CD8-positive, alpha-beta memory T cell (primary cell): ENCODE data around the gene CTNS. TPM values are rescaled to one million over a fixed set of nuclear protein-coding genes. Genes with fewer than 3 reads are reported as not detected.
"Not testable (repeated sequence)": the region's sequence is repeated elsewhere in the genome, so short reads cannot be mapped to it uniquely, and the experiment has no call there.

Experiments
- CTCF ChIA-PET: fragments of 350-600 bp; sonication (Branson Sonifier 250); formaldehyde crosslinking; loops from one replicate; lab custom pipeline; 2021; ENCODE audit warnings: antibody characterized with exemption; lab: Charles Lee
- POLR2A ChIA-PET: fragments of 350-600 bp; sonication (Branson Sonifier 250); formaldehyde crosslinking; loops from one replicate; lab custom pipeline; 2021; ENCODE audit warnings: antibody characterized with exemption; lab: Charles Lee
- DNase-seq, 5 donors: peaks; one replicate each; pipeline versions ENCODE4 v3.0.0 to v3.0.0-alpha.2; 2020 to 2022; ENCODE audit warnings: mixed read lengths in 1 of 5
- H3K27ac ChIP-seq: one replicate; pipeline ENCODE4 v1.7.0; 2013; ENCODE audit warnings: low read depth, mild to moderate bottlenecking, low read length, moderate library complexity
- H3K27me3 ChIP-seq: 2 replicates; pipeline ENCODE4 v1.7.0; 2013; ENCODE audit warnings: low read length, mild to moderate bottlenecking; ENCODE audit not compliant: insufficient read depth, poor library complexity, severe bottlenecking
- H3K36me3 ChIP-seq: 2 replicates; pipeline ENCODE4 v1.7.0; 2013; ENCODE audit warnings: mild to moderate bottlenecking, low read length, moderate library complexity; ENCODE audit not compliant: insufficient read depth
- H3K4me1 ChIP-seq: 2 replicates; pipeline ENCODE4 v1.7.0; 2013; ENCODE audit warnings: mild to moderate bottlenecking, low read length, moderate library complexity; ENCODE audit not compliant: insufficient read depth
- H3K4me3 ChIP-seq: 2 replicates; pipeline ENCODE4 v1.7.0; 2013; ENCODE audit warnings: mild to moderate bottlenecking, low read length
- H3K9me3 ChIP-seq: 2 replicates; pipeline ENCODE4 v1.7.0; 2013; ENCODE audit warnings: mild to moderate bottlenecking, low read length
- H3K27ac Mint-ChIP-seq, 8 donors: one replicate each; pipeline ENCODE4 v1.8.0; 2020 to 2021; ENCODE audit warnings: mixed read lengths in 8 of 8, mild to moderate bottlenecking in 6 of 8, inconsistent platforms in 3 of 8, moderate library complexity in 3 of 8
- H3K27me3 Mint-ChIP-seq, 2 donors: one replicate each; pipeline ENCODE4 v1.8.0; 2020 to 2021; ENCODE audit warnings: mixed read lengths in 2 of 2, mild to moderate bottlenecking in 1 of 2, moderate library complexity in 1 of 2
- H3K36me3 Mint-ChIP-seq, 3 donors: one replicate each; pipeline ENCODE4 v1.8.0; 2020 to 2021; ENCODE audit warnings: mixed read lengths in 3 of 3, inconsistent platforms in 1 of 3, mild to moderate bottlenecking in 1 of 3
- H3K4me1 Mint-ChIP-seq, 3 donors: one replicate each; pipeline ENCODE4 v1.8.0; 2020 to 2021; ENCODE audit warnings: mixed read lengths in 3 of 3, inconsistent platforms in 1 of 3, mild to moderate bottlenecking in 1 of 3
- H3K4me3 Mint-ChIP-seq, 7 donors: one replicate each; pipeline ENCODE4 v1.8.0; 2020 to 2021; ENCODE audit warnings: mixed read lengths in 7 of 7, mild to moderate bottlenecking in 6 of 7, moderate library complexity in 4 of 7, inconsistent platforms in 2 of 7
- H3K9me3 Mint-ChIP-seq, 5 donors: one replicate each; pipeline ENCODE4 v1.8.0; 2020 to 2022; ENCODE audit warnings: mixed read lengths in 5 of 5, mild to moderate bottlenecking in 3 of 5, moderate library complexity in 2 of 5, inconsistent platforms in 1 of 5
- polyA plus RNA-seq: library from polyadenylated mRNA; unstranded; fragments of 300-500 nt; fragmentation: Illumina TruSeq; gene quantifications from one replicate; pipeline ENCODE4 v1.2.3, GENCODE V29; 2021
- total RNA-seq, 2 experiments: library from RNA; stranded (reverse); gene quantifications; one replicate each; pipeline ENCODE4 v1.2.3, GENCODE V29; 2021

The CTNS gene
- total and polyA plus RNA-seq, 3 experiments from 2014 or later, result 7.7 to 35.5 (median 33.3) TPM

DNA sequence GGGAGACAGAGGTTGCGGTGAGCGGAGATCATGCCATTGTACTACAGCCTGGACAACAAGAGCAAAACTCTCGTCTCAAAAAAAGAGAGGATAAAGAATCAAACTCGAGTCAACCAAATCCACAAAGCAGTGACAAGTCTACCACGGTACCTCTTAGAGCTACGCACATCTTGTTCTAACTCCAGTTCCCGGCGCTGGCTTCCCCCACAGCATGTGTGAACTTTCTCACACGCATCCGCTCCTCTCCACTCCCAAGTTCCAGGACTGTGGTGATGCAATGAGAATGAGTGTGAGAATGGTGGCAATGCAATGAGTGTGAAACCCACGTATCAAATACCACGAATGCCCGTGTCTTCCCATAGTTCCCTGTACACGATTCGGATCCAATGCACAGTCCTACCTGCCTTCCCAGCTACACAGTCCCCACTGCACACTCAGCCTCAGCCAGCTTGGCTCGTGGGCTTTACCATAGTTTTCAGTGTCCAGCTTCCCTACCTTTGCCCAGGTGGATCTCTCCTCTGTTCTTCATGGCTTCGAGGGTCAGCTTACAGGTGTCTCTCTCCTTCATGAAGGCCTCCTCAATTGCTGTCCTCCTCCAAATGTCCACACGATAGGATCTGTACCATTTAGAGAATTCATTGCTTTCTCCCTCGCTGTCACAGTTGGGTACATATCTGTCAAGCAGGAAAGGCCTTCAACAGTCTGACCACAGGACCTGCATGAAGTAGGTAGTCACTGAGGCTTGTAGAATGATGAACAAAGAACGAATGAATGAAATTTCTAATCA is 68.6 kb downstream of the CTNS start:
- Mint-ChIP-seq H3K27me3 (no peaks in the 10 kb centered on the region), H3K9me3 (peaks cover 0 to 4% (median 0%) of the 10 kb centered on the region in 5 donors), H3K36me3 (peaks cover 0 to 4% (median 4%) of the 10 kb centered on the region in 3 donors), H3K4me3 (peak overlapping the region in 1 of 7 donors; percentile 51), H3K4me1 (peaks cover 8 to 13% (median 12%) of the 10 kb centered on the region in 3 donors), H3K27ac (peak overlapping the region in 4 of 8 donors; percentile 14 to 76 (median 27))
- DNase-seq, result no peak
- Histone ChIP-seq H3K36me3 (no peaks in the 10 kb centered on the region), H3K9me3 (no peaks in the 10 kb centered on the region), H3K27ac (no peak overlapping the region), H3K27me3 (no peaks in the 10 kb centered on the region), H3K4me1 (no peaks in the 10 kb centered on the region), H3K4me3 (no peak overlapping the region)
- CTCF ChIA-PET, result no interaction called here
- POLR2A ChIA-PET, result no interaction called here

GRCh38 chr17:3705718-3705984 is 69.1 kb downstream of the CTNS start:
- H3K36me3 Mint-ChIP-seq, H3K9me3 Mint-ChIP-seq, CTCF ChIA-PET, H3K4me3 Mint-ChIP-seq, POLR2A ChIA-PET, H3K27ac Mint-ChIP-seq, H3K9me3 ChIP-seq, H3K4me1 ChIP-seq, DNase-seq, H3K4me3 ChIP-seq, H3K27me3 Mint-ChIP-seq, H3K27ac ChIP-seq, H3K27me3 ChIP-seq, H3K36me3 ChIP-seq: not testable (repeated sequence)
- H3K4me1 Mint-ChIP-seq, result peaks cover 11 to 16% (median 16%) of the 10 kb centered on the region in 3 donors

DNA sequence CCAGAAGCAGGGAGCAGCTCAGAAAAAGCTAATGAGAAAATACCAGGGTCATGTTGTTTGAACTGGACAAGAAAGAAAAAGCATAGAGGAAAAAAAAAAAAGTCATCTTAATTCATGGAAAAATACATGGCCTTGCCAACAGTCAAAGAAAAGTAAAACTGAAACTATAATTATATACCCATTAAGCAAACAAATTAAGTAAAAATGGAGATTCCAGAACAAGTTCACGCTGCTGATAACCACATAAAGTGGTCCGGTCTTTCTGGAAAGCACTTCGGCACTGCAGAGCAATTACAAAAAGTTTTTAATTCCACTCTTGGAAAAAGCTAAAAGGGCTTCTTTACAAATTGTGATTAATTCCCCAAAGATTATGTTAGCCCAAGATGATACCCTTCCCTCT is 71.8 kb downstream of the CTNS start:
- H3K9me3 Mint-ChIP-seq, result no peaks in the 10 kb centered on the region
- no peak overlapping the region for H3K4me3 Mint-ChIP-seq
- peak overlapping the region in 2 of 8 donors; percentile 47 to 51 for H3K27ac Mint-ChIP-seq
- ChIA-PET CTCF (interaction anchor here (1.0 to 1.5 kb wide), 2 partner anchors 12 to 138 kb away, joined by 3 to 4 read pairs; partner anchors contain the start of genes NCBP3 and P2RX5), POLR2A (no interaction called here)
- no peaks in the 10 kb centered on the region for H3K9me3 ChIP-seq
- H3K27me3 ChIP-seq, result no peaks in the 10 kb centered on the region
- H3K36me3 ChIP-seq, result no peaks in the 10 kb centered on the region
- peaks cover 2 to 10% (median 5%) of the 10 kb centered on the region in 3 donors for H3K36me3 Mint-ChIP-seq
- H3K4me1 ChIP-seq, result peaks cover 29% of the 10 kb centered on the region
- DNase-seq, result no peak
- H3K4me1 Mint-ChIP-seq, result peaks cover 33 to 41% (median 41%) of the 10 kb centered on the region in 3 donors
- H3K27ac ChIP-seq, result no peak overlapping the region
- no peak overlapping the region for H3K4me3 ChIP-seq
- H3K27me3 Mint-ChIP-seq, result no peaks in the 10 kb centered on the region

- peaks cover 39 to 48% (median 44%) of the 10 kb centered on the region in 3 donors for H3K4me1 Mint-ChIP-seq
- peak overlapping the region; percentile 78 to 97 (median 90) for H3K27ac Mint-ChIP-seq
- Histone ChIP-seq H3K27me3 (no peaks in the 10 kb centered on the region), H3K36me3 (peaks cover 10% of the 10 kb centered on the region), H3K4me1 (peaks cover 29% of the 10 kb centered on the region), H3K9me3 (no peaks in the 10 kb centered on the region), H3K27ac (no peak overlapping the region), H3K4me3 (no peak overlapping the region)
- POLR2A ChIA-PET, result interaction anchor here (0.7 to 1.4 kb wide), 9 partner anchors 12 to 432 kb away, joined by 3 to 12 read pairs (median 4); partner anchors contain the start of genes EMC6, HASPIN, P2RX5 and TAX1BP3
- no peaks in the 10 kb centered on the region for H3K9me3 Mint-ChIP-seq
- peak overlapping the region; percentile 29 to 86 (median 68) for H3K4me3 Mint-ChIP-seq
- CTCF ChIA-PET, result interaction anchor here (0.7 to 2.4 kb wide), 10 partner anchors 12 to 135 kb away, joined by 3 to 7 read pairs (median 4); partner anchors contain the start of genes HASPIN, NCBP3 and P2RX5
- H3K36me3 Mint-ChIP-seq, result peaks cover 7 to 25% (median 12%) of the 10 kb centered on the region in 3 donors
- H3K27me3 Mint-ChIP-seq, result no peaks in the 10 kb centered on the region
- DNase-seq, result peak; percentile 35 to 89 (median 83)
These were observed 74.4 kb downstream of the CTNS start for GRCh38 chr17:3710951-3711383.

Other genes with a start within 250 kb of the CTNS start
- gene OR1E1, start 238.3 kb upstream of the CTNS start, total RNA-seq, result not detected
- gene OR1E1, start 238.3 kb upstream of the CTNS start, polyA plus RNA-seq, result not detected
- not detected for gene OR3A3, start 225.4 kb upstream of the CTNS start, total RNA-seq
- gene OR3A3, start 225.4 kb upstream of the CTNS start, polyA plus RNA-seq, result not detected
- not detected for gene OR1E2, start 202.9 kb upstream of the CTNS start, total RNA-seq
- gene OR1E2, start 202.9 kb upstream of the CTNS start, polyA plus RNA-seq, result not detected
- not detected for gene SPATA22, start 164.9 kb upstream of the CTNS start, total RNA-seq
- not detected for gene SPATA22, start 164.9 kb upstream of the CTNS start, polyA plus RNA-seq
- not detected for gene ASPA, start 160.8 kb upstream of the CTNS start, total RNA-seq
- not detected for gene ASPA, start 160.8 kb upstream of the CTNS start, polyA plus RNA-seq
- under 1 TPM; 0.49 to 0.79 TPM for gene TRPV3, start 78.9 kb upstream of the CTNS start, total RNA-seq
- 0.21 TPM for gene TRPV3, start 78.9 kb upstream of the CTNS start, polyA plus RNA-seq
- gene TRPV1, start 27.3 kb upstream of the CTNS start, total RNA-seq, result 1 to 10 TPM; 2.4 to 2.8 TPM
- gene TRPV1, start 27.3 kb upstream of the CTNS start, polyA plus RNA-seq, result 0.83 TPM
- 10 to 100 TPM; 17.0 to 17.1 TPM for gene SHPK, start 510 bp upstream of the CTNS start, total RNA-seq
- gene SHPK, start 510 bp upstream of the CTNS start, polyA plus RNA-seq, result 6.9 TPM
- 10 to 100 TPM; 23.4 to 26.0 TPM for gene TAX1BP3, start 31.8 kb downstream of the CTNS start, total RNA-seq
- gene TAX1BP3, start 31.8 kb downstream of the CTNS start, polyA plus RNA-seq, result 38.9 TPM
- gene EMC6, start 32.1 kb downstream of the CTNS start, total RNA-seq, result 100 to 1,000 TPM in 1 of 2 experiments, 10 to 100 TPM in 1; 95.1 to 103 TPM
- 119 TPM for gene EMC6, start 32.1 kb downstream of the CTNS start, polyA plus RNA-seq
- gene P2RX5, start 59.4 kb downstream of the CTNS start, total RNA-seq, result 10 to 100 TPM in 1 of 2 experiments, 1 to 10 TPM in 1; 9.8 to 12.0 TPM
- 37.4 TPM for gene P2RX5, start 59.4 kb downstream of the CTNS start, polyA plus RNA-seq
- 10 to 100 TPM; 16.0 to 16.6 TPM for gene HASPIN, start 87.1 kb downstream of the CTNS start, total RNA-seq
- 0.09 TPM for gene HASPIN, start 87.1 kb downstream of the CTNS start, polyA plus RNA-seq
- 10 to 100 TPM; 46.6 to 47.3 TPM for gene ITGAE, start 164.4 kb downstream of the CTNS start, total RNA-seq
- 66.6 TPM for gene ITGAE, start 164.4 kb downstream of the CTNS start, polyA plus RNA-seq
- 10 to 100 TPM; 39.9 to 42.0 TPM for gene NCBP3, start 209.5 kb downstream of the CTNS start, total RNA-seq
- gene NCBP3, start 209.5 kb downstream of the CTNS start, polyA plus RNA-seq, result 18.0 TPM